Measurements from ENCODE around the gene ARID5A. TPM values are rescaled to one million over a fixed set of nuclear protein-coding genes. Genes with fewer than 3 reads are reported as not detected.

ARID5A gene
- total RNA-seq, 1 donor, result 9.5 TPM

GRCh38 chr2:96568094-96568493 is 31.5 kb downstream of the ARID5A start:
- no peak overlapping the region for H3K4me3 ChIP-seq (ENCODE audit: low read depth, low read length)
- DNase-seq (ENCODE audit: low read depth), result no peak
- TF ChIP-seq CTCF (IDR thresholded peaks at IDR 0.05; ENCODE audit: insufficient read depth, low read depth, low read length), result no peak

- peak; percentile 6 for DNase-seq (ENCODE audit: low read depth)
- no peak overlapping the region for H3K4me3 ChIP-seq (ENCODE audit: low read depth, low read length)
- TF ChIP-seq CTCF (IDR thresholded peaks at IDR 0.05; ENCODE audit: insufficient read depth, low read depth, low read length), result peak; percentile 34
Measured at GRCh38 chr2:96574364-96574763, 37.8 kb downstream of the ARID5A start.

GRCh38 chr2:96575785-96576456 is 39.4 kb downstream of the ARID5A start:
- no peak for TF ChIP-seq CTCF (IDR thresholded peaks at IDR 0.05; ENCODE audit: insufficient read depth, low read depth, low read length)

GRCh38 chr2:96577501-96577900 is 40.9 kb downstream of the ARID5A start:
- no peak overlapping the region for H3K4me3 ChIP-seq (ENCODE audit: low read depth, low read length)
- DNase-seq (ENCODE audit: low read depth), result no peak
- TF ChIP-seq CTCF (IDR thresholded peaks at IDR 0.05; ENCODE audit: insufficient read depth, low read depth, low read length), result no peak

More at GRCh38 chr2:96575785-96576456, 39.4 kb downstream of the ARID5A start:
- H3K4me3 ChIP-seq (ENCODE audit: low read depth, low read length), result no peak overlapping the region
- no peak for DNase-seq (ENCODE audit: low read depth)

- no peak for DNase-seq (ENCODE audit: low read depth)
- no peak overlapping the region for H3K4me3 ChIP-seq (ENCODE audit: low read depth, low read length)
- no peak for TF ChIP-seq CTCF (IDR thresholded peaks at IDR 0.05; ENCODE audit: insufficient read depth, low read depth, low read length)
Measured at GRCh38 chr2:96578731-96579130, 42.2 kb downstream of the ARID5A start.

- no peak for TF ChIP-seq CTCF (IDR thresholded peaks at IDR 0.05; ENCODE audit: insufficient read depth, low read depth, low read length)
- no peak for DNase-seq (ENCODE audit: low read depth)
- H3K4me3 ChIP-seq (ENCODE audit: low read depth, low read length), result no peak overlapping the region
Measured at GRCh38 chr2:96579422-96579821, 42.9 kb downstream of the ARID5A start.

- DNase-seq (ENCODE audit: low read depth), result peak; percentile 17
- peak; percentile 42 for TF ChIP-seq CTCF (IDR thresholded peaks at IDR 0.05; ENCODE audit: insufficient read depth, low read depth, low read length)
- H3K4me3 ChIP-seq (ENCODE audit: low read depth, low read length), result no peak overlapping the region
Measured at GRCh38 chr2:96580771-96581170, 44.2 kb downstream of the ARID5A start.
